ENCODE measurements around the gene PLEKHA3. TPM values are rescaled to one million over a fixed set of nuclear protein-coding genes. Genes with fewer than 3 reads are reported as not detected.

Gene PLEKHA3
- polyA plus RNA-seq, 1 donor (not counting 4 experiments of a cell fraction or from before 2014, with no cell fraction given), result 15.8 TPM

DNA sequence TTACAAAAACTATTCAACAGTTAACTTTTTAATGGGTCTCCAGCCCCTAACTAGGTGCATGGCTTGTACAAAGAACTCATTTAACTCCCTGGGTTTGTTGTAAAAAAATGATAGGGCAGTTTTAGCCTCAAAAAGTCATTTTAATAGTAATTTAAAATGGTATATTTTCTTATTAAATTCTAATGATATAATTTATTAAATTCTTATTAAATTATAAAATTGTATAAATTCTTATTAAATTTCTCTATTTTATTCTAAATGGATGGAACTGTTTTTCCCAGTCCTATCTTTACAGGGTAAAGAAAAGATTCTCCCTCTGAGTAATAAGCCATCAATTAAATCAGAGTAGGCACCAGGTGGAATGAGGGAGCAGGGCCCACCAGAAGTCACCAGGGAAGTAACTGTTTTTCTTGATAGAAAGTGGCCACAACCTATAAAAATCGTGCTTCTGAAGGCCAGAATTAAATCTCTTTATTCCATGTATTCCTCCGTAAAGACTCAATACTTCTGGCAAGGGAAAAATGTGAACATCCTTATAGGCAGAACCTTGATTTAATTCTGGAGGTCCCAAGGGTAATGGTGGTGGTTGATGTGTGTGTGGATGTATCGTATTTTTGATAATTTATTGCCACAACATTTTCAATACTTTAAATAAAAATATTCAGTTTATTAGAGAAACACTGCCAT, 2.7 kb upstream of the PLEKHA3 start:
- DNase-seq (ENCODE audit: low read depth, low spot score) (no peak), FAIRE-seq (no peak)
- TF ChIP-seq EZH2 (IDR thresholded peaks at IDR 0.05; ENCODE audit: low read length), result no peak
- no peak for TF ChIP-seq CTCF (optimal IDR thresholded peaks at IDR 0.05 in 1 of 3, IDR thresholded peaks at IDR 0.05 in 1 of 3, conservative IDR thresholded peaks at IDR 0.05 in 1 of 3; ENCODE audit: extremely low read depth in 1 of 3, insufficient read depth in 2 of 3, low read length in 3 of 3)
- dilution Hi-C loops (cut with MboI; ENCODE audit: extremely low pct_ligation_motif_present, low sequenced_read_pairs), result no loop called here
- H3K4me3 ChIP-seq (ENCODE audit: control insufficient read depth in 2 of 3, extremely low read depth in 1 of 3, insufficient read depth in 2 of 3, low read depth in 1 of 3, low read length in 3 of 3), result peak overlapping the region; percentile 56 to 83 (median 74)
- H4K20me1 ChIP-seq (ENCODE audit: control insufficient read depth, extremely low read depth, insufficient read depth, low read length), result no peaks in the 10 kb centered on the region
- peak overlapping the region; percentile 81 for H3K4me2 ChIP-seq (ENCODE audit: control insufficient read depth, extremely low read depth, insufficient read depth, low read depth, low read length)
- H3K4me1 ChIP-seq (ENCODE audit: control insufficient read depth, extremely low read depth, insufficient read depth, low read length), result peaks cover 29% of the 10 kb centered on the region
- H3K9me3 ChIP-seq (ENCODE audit: control insufficient read depth, low read depth, low read length), result no peaks in the 10 kb centered on the region
- H3K9ac ChIP-seq (ENCODE audit: control insufficient read depth, extremely low read depth, insufficient read depth, low read length), result peak overlapping the region; percentile 75
- H3K36me3 ChIP-seq (ENCODE audit: control insufficient read depth in 2 of 2, extremely low read depth in 1 of 2, insufficient read depth in 2 of 2, low read length in 2 of 2), result no peaks in the 10 kb centered on the region
- H3K27me3 ChIP-seq (ENCODE audit: control insufficient read depth, extremely low read depth, insufficient read depth, low read length), result no peaks in the 10 kb centered on the region
- H3K9me1 ChIP-seq (ENCODE audit: control insufficient read depth, extremely low read depth, insufficient read depth, low read length), result no peaks in the 10 kb centered on the region
- peak overlapping the region; percentile 93 for H2AFZ ChIP-seq (ENCODE audit: control insufficient read depth, low read length)
- peaks cover 18% of the 10 kb centered on the region for H3K79me2 ChIP-seq (ENCODE audit: control insufficient read depth, insufficient read depth, low read length)
- H3K27ac ChIP-seq (ENCODE audit: control insufficient read depth, insufficient read depth, low read length), result no peak overlapping the region

GRCh38 chr2:178478130-178478438, 2.2 kb upstream of the PLEKHA3 start:
- Histone ChIP-seq H3K79me2 (ENCODE audit: control insufficient read depth, insufficient read depth, low read length) (peaks cover 23% of the 10 kb centered on the region), H4K20me1 (ENCODE audit: control insufficient read depth, extremely low read depth, insufficient read depth, low read length) (no peaks in the 10 kb centered on the region)
- no peak for FAIRE-seq

More at GRCh38 chr2:178478130-178478438, 2.2 kb upstream of the PLEKHA3 start:
- Histone ChIP-seq H3K4me3 (ENCODE audit: control insufficient read depth in 2 of 3, extremely low read depth in 1 of 3, insufficient read depth in 2 of 3, low read depth in 1 of 3, low read length in 3 of 3) (peak overlapping the region; percentile 56 to 83 (median 74)), H3K9ac (ENCODE audit: control insufficient read depth, extremely low read depth, insufficient read depth, low read length) (peak overlapping the region; percentile 75), H3K27me3 (ENCODE audit: control insufficient read depth, extremely low read depth, insufficient read depth, low read length) (no peaks in the 10 kb centered on the region), H3K9me3 (ENCODE audit: control insufficient read depth, low read depth, low read length) (no peaks in the 10 kb centered on the region), H2AFZ (ENCODE audit: control insufficient read depth, low read length) (peak overlapping the region; percentile 93), H3K9me1 (ENCODE audit: control insufficient read depth, extremely low read depth, insufficient read depth, low read length) (no peaks in the 10 kb centered on the region), H3K4me1 (ENCODE audit: control insufficient read depth, extremely low read depth, insufficient read depth, low read length) (peaks cover 29% of the 10 kb centered on the region), H3K36me3 (ENCODE audit: control insufficient read depth in 2 of 2, extremely low read depth in 1 of 2, insufficient read depth in 2 of 2, low read length in 2 of 2) (no peaks in the 10 kb centered on the region), H3K27ac (ENCODE audit: control insufficient read depth, insufficient read depth, low read length) (peak overlapping the region; percentile 77), H3K4me2 (ENCODE audit: control insufficient read depth, extremely low read depth, insufficient read depth, low read depth, low read length) (peak overlapping the region; percentile 81)
- DNase-seq (ENCODE audit: low read depth, low spot score), result no peak
- dilution Hi-C loops (cut with MboI; ENCODE audit: extremely low pct_ligation_motif_present, low sequenced_read_pairs), result no loop called here
- no peak for TF ChIP-seq EZH2 (IDR thresholded peaks at IDR 0.05; ENCODE audit: low read length)
- no peak for TF ChIP-seq CTCF (optimal IDR thresholded peaks at IDR 0.05 in 1 of 3, IDR thresholded peaks at IDR 0.05 in 1 of 3, conservative IDR thresholded peaks at IDR 0.05 in 1 of 3; ENCODE audit: extremely low read depth in 1 of 3, insufficient read depth in 2 of 3, low read length in 3 of 3)

All from keratinocyte (primary cell).